COR-L47 (cell line): ENCODE data around the gene TARM1.

Source experiments
- DNase-seq: peaks from one replicate; lab custom pipeline; 2025; lab: John Stamatoyannopoulos, UW

The TARM1 gene

DNA sequence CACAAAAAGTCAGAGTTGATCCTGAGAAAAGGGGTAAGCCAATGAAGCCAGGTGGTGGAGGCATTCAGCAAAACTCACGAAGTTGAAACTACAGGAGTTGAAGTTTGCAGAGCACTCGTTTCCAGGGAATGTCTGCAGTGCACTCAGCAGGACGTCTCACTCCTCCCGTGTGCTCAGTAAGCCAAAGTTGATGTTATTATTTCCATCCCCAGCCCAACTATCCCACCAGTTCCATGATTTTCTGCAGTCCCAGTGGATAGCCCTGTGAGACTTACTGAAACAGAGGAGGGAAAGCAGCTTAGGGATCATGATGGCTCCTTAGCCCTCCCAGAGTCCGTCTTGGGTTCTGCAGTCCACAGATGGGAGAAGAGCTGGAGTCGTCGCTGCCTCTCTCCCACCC, at the start of gene TARM1:
TARM1 (minus strand) TSS at position 334 of the 400 bp plus-strand sequence; CDS start at position 309, 25 bp downstream.
- DNase-seq: no peak

DNA sequence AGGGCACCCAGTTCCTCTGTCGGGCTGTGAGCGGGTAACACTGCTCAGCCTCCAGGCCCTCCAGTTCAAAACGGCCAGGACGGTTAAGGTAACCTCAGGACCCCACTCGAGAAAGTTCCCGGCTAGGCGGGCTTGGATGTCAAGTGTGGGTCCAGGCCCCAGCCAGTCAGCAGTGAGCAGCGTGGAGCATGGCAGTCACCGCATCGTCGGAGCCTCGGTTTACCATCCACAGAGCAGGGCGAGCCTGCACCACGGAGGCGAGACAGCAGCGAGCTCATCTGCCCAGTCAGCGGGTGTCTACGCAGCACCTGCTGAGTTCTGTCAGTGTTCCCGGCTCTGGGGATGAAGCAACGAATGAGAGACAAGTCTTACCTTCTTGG, 48.4 kb upstream of the TARM1 start:
- DNase-seq: no peak

DNA sequence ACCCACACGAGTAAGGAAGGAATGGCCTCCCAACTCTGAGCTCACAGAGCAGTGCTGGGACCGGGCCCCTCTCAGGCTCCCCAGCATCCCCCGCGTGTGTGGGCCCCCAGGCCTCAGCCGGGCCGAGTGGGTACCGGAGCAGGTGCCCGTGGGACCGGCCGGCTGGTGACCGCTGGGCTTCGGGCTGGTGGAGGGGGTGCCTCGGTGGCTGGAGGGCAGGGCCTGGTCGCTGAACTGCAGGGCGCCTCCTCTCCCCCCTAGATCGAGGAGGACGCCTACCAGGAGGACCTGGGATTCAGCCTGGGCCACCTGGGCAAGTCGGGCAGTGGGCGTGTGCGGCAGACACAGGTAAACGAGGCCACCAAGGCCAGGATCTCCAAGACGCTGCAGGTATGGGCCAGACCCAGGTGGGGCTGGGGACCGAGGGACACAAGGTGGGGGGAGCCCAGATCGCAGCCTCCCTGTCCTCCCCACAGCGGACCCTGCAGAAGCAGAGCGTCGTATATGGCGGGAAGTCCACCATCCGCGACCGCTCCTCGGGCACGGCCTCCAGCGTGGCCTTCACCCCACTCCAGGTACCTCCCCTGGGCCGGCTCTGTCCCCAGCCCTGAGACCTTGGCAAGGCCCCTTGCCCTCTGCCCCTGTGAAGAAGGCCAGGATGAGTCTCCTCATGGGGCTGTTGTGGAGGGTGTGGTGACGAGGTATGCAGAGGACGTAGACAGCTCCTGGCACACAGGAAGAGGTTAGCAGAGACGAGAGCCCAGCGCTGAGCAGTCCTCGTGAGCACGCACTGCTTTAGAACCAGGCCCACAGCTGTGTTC, 47.8 kb upstream of the TARM1 start:
- no peak for DNase-seq

DNA sequence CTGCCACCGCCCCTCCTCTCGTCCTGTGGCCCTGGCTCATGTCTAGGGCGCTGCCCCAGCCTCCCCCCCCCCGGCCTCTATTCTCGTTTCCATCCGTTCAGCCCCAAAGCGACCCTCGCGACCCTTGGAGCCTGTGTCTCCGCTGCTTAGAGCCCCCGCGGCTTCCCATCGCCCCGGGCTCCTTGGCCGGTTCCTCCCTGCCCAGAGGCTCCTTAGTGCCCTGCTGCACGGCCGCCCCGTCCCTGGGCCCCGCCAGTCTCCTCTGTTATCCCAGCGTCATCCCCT, 47.2 kb upstream of the TARM1 start:
- no peak for DNase-seq

DNA sequence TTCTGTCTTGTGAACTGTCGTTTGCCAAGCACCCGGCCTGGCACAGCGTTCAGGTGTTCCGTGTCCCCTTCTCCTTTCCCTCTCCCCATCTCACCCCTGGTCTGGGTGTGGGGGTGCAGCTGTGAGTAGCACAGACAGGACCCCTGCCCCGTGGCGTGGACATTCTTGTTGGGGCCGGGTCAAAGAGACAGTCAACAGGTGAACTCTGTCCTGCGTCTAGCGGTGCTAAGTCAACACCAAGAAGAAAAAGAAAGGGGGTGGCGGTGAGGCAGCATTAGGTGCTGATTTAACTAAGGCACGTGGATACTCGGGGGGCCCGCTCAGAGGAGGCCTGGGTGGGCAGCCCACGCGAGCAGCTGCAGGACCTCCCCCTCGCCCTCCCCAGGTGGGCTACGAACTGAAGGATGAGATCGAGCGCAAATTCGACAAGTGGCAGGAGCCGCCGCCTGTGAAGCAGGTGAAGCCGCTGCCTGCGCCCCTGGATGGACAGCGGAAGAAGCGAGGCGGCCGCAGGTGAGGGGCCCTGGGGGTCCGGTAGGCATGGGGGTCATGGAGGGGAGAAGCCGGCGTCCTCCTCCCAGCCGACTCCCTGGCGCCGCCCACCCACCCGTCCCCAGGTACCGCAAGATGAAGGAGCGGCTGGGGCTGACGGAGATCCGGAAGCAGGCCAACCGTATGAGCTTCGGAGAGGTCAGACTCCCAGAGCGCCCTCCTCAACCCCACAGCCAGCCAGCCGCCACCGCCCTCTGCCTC, 46.7 kb upstream of the TARM1 start:
- no peak for DNase-seq

DNA sequence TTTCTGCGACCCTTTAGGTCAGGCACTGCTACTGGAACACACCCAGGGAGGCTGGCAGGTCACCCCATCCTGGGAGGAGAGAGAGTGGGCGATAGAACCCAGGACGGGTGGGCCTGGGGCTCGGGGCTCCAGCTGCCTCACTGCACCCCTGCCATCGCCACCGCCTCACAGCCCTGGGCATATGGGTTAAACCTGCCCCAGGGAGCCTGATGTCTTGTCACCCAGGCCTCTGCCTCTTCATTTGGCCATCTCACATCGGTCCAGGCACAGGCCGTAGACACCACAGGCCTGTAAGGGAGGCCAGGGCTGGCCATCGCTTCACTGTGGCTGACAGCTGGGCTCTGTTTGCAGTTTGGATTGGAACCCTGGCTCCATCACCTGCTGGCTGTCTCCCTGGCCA, 44.5 kb upstream of the TARM1 start:
- DNase-seq: no peak

DNA sequence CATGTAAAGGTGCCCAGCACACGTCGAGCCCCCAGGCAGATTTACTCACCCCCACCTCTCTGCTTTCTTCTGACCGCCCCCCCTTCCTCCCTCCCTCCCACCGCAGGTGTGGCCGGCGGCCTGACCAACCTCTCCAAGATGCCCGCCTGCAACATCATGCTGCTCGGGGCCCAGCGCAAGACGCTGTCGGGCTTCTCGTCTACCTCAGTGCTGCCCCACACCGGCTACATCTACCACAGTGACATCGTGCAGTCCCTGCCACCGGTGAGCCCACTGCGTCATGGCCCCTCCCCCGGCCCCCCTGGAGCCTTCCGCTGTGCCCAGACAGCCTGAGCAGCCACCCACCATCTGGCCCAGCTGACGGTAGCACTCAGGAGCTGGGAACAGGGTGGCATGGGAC, 43.2 kb upstream of the TARM1 start:
- DNase-seq: no peak

DNA sequence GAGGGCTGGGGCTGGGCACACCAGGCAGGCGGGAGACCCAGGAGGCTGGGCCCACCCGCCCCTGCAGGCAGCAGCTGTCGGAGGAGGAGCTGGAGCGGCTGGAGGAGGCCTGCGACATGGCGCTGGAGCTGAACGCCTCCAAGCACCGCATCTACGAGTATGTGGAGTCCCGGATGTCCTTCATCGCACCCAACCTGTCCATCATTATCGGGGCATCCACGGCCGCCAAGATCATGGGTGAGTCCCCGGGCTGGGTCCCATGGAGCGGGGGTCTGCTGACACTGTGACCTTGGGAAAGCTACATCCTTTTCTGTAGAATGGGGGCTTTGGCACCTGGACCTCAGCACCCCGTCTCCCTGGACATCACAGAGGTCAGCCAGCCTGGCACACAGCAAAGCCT, 42.5 kb upstream of the TARM1 start:
- no peak for DNase-seq

DNA sequence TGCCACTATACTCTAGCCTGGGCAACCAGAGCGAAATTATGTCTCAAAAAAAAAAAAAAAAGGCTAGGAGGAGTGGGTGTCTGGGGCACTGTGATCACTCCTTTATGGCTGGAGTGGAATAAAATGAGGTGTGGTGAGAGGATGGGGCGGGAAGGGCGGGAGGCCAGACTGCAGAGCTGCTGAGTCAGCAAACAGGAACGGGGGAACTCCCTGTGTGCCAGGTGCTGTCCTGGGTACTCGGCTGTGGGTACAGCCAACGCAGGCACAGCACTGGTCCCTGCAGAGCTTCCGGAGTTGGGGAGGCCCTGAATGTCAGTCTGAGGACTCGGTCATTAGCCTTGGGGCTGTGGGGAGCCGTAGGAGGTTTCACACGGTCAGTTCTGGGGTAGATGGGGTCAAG, 40.1 kb upstream of the TARM1 start:
- no peak for DNase-seq

DNA sequence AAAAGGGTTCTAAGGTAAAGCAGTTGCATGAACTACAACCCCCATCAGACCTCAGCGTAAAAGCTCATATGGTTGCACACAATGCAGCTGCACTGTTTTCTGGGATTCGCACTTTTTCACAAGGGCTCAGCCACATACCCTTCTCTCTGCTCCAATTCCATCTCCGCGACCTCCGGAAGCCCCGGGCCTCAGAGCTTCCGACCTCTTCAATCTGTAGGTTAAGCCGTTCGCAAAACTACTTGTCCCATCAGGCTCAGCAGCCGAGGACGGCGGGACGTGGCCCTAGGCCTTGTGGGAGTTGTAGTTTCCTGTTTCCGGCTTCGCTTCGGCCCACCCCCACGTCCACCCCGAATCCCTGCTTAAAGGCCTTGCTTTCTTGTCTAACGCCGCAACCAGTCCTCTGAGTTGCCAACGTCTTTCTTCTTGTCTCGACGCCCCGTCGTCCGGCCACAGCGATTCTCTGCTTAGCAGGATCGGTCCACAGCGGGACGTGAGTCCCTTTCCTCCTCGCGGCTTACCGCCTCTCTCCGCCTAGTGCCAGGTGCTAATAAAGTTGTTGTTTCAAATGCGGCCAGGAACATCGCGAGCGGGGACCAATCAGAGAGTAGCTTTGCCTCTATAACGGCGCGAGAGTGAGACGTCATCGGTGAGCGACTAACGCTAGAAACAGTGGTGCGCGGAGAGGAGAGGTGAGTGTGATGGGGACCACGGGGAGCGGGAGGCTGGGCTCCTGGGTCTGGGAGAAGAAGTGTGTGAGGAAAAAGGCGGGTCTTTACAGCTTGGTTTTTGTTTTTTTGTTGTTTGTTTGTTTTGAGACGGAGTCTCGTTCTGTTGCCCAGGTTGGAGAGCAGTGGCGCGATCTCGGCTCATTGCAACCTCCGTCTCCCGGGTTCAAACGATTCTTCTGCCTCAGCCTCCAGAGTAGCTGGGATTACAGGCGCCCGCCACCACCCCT, 34.2 kb upstream of the TARM1 start, which contains the start of the genes PRPF31 and TFPT:
PRPF31 (plus strand) TSS at position 646 of the 955 bp plus-strand sequence. CDS start 2,525 bp downstream, outside the sequence.
TFPT (minus strand) TSS at position 549 of the 955 bp plus-strand sequence; CDS start at position 161, 388 bp downstream.
- DNase-seq: peak; percentile 94

DNA sequence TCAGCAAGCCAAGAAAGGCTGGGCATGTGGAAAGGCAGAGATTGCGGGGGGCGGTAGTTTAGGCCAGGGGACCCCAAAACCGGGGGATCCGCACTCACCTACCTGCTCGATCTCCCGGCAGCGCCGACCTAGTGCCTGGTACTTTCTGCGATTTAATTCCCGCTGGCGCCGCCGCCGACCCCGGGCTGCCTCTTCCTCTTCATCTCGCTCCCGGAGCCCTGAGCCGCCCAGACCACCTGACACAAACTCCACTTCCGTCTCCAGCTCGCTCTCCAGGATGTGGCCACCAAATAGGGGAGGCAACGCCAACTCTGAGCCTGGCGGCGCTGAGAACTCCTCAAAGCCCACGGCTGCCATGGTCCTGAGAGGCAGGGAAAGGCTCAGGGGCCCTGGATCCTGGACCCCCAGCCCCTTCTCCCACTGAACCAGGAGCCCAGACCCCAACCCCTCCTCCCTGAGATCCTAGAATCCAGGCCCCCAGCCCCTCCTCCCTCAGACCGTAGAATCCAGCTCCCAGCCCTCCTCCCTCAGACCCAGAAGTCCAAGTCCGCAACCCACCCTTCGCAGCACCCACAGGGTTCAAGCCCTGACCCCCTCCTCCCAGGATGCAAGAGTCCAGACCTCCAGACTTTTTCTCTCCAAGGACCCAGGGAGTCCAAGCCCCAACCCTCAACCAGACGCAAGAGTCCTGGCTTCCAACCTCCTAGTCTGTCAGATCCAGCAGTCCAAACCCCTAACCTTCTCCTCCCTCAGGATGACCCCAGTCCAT, 33.4 kb upstream of the TARM1 start:
- no peak for DNase-seq

DNA sequence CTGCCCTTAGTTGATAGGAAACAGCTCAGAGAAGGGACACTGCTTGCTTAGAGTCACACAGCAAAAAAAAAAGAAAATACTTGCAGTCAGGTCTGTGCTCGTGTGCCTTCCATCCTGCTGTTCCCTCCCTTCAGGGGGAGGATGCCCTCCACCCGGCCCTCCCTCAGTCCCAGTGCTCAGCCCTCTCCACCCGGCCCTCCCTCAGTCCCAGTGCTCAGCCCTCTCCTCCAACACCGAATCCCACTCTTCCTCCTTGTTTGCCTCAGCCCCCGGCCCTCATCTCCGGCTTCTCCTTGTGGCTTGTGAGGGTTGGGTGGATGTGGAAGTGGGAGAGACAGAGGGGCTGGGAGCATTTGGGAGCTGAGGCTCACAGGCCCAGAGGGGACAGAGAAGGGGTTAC, 28.5 kb upstream of the TARM1 start:
- no peak for DNase-seq

DNA sequence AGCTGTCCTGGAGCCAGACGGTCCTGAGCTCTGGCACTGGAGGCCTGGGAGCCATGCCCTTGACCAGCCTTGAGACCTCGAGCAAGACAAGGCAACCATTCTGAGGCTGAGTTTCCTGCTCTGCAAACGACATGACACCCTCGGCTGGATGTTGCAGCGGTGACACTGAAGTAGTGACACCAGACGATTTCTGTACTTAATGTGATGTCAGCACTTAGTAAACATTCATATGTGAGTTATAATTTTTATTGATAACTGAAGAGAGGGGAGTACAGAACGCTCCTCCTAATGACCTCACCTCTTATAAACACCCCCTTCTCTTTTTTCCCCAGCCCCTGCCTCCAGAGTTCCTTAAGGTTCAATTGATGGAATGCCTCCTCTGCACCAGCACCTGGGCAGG, 27.3 kb upstream of the TARM1 start:
- DNase-seq: no peak

DNA sequence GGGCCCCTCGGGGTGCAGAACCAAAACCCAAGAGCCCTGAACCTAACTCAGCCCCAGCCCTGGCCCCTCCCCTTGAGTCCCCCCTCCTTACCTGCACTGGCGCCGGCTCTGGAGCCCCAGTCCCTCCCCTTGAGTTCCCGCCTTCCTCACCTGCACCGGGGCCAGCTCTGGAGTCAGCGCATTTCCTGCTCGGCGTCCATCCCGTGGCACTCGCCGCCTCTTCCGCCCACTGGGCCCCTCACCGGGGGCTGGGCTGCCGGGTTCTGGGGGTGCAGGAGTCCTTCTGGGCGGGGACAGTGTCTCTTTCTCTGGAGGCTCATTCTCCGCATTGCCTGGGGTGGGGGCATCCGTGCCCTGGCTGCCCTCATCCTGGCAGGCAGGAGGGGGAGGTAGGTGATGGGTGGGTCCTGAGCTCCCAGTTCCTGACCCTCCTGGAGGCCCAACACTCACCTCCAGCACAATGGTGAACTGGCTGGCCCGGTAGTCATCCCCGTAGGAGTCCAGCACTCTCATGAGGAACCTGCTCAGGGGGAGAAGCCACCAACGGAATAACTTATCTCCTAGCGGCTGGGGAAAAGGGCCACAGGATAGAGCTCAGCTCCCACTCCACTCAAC, 26.8 kb upstream of the TARM1 start:
- DNase-seq: no peak

DNA sequence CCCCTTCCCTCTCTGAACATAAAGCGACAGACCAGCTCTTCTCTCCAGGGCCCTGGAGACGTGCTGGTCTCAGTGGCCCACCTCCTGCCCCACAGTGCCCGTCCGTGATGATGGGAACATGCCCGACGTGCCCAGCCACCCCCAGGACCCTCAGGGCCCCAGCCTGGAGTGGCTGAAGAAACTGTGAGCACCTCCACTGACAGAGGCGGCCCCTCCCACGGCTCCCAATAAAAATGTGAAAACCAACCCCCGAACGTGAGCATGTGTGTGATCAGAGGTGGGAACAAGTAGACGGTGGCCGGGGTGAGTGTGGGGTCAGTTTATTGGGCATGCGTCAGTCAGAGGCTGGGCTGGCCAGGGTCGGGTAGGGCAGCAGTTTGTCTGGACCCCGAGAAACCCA, 25.6 kb upstream of the TARM1 start:
- DNase-seq: no peak

DNA sequence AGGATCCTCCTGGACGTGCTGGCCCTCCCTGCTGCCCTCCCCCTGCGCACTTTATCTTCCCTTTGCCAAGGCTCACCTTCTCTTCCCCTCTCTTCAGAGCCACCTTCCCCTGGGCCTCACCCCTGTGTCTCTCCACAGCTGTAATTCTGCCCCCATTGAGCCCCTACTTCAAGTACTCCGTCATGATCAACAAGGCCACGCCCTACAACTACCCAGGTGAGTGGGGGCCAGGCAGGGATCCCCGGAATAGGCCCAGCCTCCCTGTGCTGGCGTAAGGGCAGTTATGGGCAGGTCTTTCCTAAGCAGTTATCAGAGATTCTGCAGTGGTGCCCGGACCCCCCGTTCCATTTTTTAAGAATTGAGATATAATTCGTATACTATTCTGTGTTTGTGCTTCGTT, 24.6 kb upstream of the TARM1 start:
- no peak for DNase-seq

DNA sequence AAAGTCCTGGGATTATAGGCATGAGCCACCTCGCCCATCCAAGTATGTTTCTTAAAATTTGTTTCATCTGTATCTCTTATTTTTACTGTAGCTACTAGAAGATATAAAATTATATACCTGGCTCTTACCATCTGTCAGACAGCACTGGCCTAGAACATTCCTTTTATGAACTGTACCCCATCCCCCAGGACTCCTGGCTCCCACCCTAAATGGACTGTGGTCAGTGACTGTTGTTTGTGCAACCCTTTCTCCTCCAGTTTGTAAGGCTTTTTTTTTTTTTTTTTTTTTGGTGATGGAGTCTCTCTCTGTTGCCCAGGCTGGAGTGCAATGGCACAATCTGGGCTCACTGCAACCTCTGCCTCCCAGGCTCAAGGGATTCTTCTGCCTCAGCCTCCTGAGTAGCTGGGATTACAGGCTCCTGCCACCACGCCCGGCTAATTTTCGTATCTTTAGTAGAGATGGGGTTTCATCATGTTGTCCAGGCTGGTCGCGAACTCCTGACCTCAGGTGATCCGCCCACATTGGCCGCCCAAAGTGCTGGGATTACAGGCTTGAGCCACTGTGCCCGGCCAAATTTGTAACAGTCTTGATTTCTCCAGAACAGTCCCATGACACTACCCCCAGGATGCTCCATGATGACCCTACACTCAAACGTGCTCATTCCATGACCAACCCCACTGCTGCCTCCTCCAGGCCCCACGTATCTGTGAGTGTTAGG, 24.0 kb upstream of the TARM1 start:
- DNase-seq: no peak

DNA sequence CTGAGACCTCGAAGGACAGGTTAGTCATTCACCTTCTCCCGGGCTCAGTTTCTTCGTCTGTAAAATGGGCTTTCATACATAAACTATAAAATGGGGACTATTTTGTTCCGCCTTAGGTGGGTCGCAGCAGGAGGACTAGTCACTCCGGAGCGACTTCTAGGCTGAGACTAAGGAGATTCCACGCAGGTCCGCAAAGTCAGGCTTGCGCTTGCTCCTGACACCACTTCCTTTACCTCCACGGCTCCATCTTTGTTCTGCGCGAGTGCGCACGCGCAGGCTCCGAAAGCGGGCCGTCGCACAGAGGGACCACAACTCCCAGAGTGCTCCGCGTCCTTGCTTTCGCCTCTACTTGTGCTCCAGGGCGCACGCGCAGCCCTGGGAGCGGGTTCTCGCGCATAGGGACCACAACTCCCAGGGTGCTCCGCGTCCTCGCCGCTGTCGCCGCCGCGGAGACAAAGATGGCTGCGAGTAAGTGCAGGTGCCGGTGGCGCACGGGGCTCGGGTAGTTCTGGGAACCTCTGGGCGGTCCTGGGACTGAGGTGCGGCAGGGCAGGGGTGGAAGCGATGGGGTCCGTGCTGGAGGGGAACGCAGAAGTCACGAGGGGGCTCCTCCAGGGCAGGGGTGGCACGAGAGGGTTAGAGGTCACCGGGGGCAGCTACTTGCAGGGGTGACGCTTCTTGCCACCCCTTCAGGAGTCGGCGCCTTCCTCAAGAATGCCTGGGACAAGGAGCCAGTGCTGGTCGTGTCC, 21.4 kb upstream of the TARM1 start, which contains the start of gene NDUFA3:
NDUFA3 (plus strand) TSS at position 435 of the 749 bp plus-strand sequence; CDS start at position 459, 24 bp downstream.
- peak; percentile 97 for DNase-seq

DNA sequence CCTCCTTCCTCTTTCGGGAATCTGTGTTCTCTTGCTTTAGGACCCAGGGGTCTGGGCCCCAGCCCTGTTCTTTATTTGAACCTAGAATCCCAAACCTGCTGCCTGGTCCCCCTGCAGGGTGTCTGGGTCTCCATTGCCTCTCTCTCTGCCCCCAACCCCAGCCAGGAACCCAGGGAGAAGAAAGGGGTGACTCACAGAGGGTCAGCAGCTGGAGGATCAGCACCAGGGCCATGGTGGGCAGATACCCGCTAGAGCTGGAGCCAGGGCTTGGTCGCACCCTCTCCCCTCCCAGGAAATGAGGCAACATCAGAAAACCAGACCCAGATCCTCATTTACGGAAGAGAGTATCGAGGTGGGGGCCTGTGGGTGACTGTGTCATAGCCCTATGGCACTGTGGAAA, 19.4 kb upstream of the TARM1 start, which contains the start of gene OSCAR:
OSCAR (minus strand) TSS at position 243 of the 400 bp plus-strand sequence; CDS start at position 232, 11 bp downstream.
- DNase-seq: no peak
